HG02798 (cell line): ENCODE measurements around the gene SKA1.

ENCODE experiments used
- ATAC-seq: cut with Tn5 transposase; IDR thresholded peaks from one replicate; pipeline ENCODE4 v1.9.1; 2021; ENCODE audit warnings: mild to moderate bottlenecking; ENCODE audit not compliant: unreplicated experiment, poor library complexity

Gene SKA1

GRCh38 chr18:50374753-50375391 lies at the start of gene SKA1:
Gene SKA1 (plus strand): TSS chr18:50375046. CDS start chr18:50375831, 785 bp downstream.
- peak; percentile 98 for ATAC-seq

GRCh38 chr18:50327983-50328382 lies 46.9 kb upstream of the SKA1 start:
- ATAC-seq: no peak

- no peak for ATAC-seq
These were observed 44.7 kb upstream of the SKA1 start for GRCh38 chr18:50330176-50330575.

- no peak for ATAC-seq
These were observed 43.2 kb upstream of the SKA1 start for GRCh38 chr18:50331691-50332090.

- ATAC-seq: peak; percentile 67
These were observed 40.2 kb upstream of the SKA1 start for GRCh38 chr18:50334546-50335152.

GRCh38 chr18:50338122-50338521 lies 36.7 kb upstream of the SKA1 start:
- no peak for ATAC-seq

GRCh38 chr18:50338715-50339114 lies 36.1 kb upstream of the SKA1 start:
- no peak for ATAC-seq

- no peak for ATAC-seq
These were observed 34.8 kb upstream of the SKA1 start for GRCh38 chr18:50340078-50340477.

GRCh38 chr18:50341443-50341842 lies 33.4 kb upstream of the SKA1 start:
- no peak for ATAC-seq

GRCh38 chr18:50350699-50351098 lies 24.1 kb upstream of the SKA1 start:
- ATAC-seq: no peak

GRCh38 chr18:50356036-50356945 lies 18.6 kb upstream of the SKA1 start:
- ATAC-seq: peak; percentile 67

GRCh38 chr18:50358844-50359243 lies 16.0 kb upstream of the SKA1 start:
- no peak for ATAC-seq

GRCh38 chr18:50359806-50360205 lies 15.0 kb upstream of the SKA1 start:
- no peak for ATAC-seq

- ATAC-seq: no peak
These were observed 14.2 kb upstream of the SKA1 start for GRCh38 chr18:50360611-50361010.

- ATAC-seq: no peak
These were observed 5.2 kb upstream of the SKA1 start for GRCh38 chr18:50369672-50370071.

- no peak for ATAC-seq
These were observed 2.1 kb upstream of the SKA1 start for GRCh38 chr18:50372743-50373142.

- ATAC-seq: no peak
These were observed 1.2 kb upstream of the SKA1 start for GRCh38 chr18:50373561-50374219.

GRCh38 chr18:50374220-50374752 lies 560 bp upstream of the SKA1 start:
- ATAC-seq: no peak

GRCh38 chr18:50377061-50377798 lies 2.4 kb downstream of the SKA1 start:
- ATAC-seq: no peak

- ATAC-seq: no peak
These were observed 14.1 kb downstream of the SKA1 start for GRCh38 chr18:50388988-50389387.
